IMR-90 (cell line): Measurements from ENCODE around the gene SIPA1L3. TPM values are rescaled to one million over a fixed set of nuclear protein-coding genes. Genes with fewer than 3 reads are reported as not detected.
A peak's percentile ranks its signal among the peaks of the same experiment; 100 is the strongest.

Experiments
- ATAC-seq: fragments of 200-7000 bp; cut with Tn5 transposase; 2 replicates; pipeline ENCODE4 v1.9.1; 2020; ENCODE audit warnings: low read depth, mild to moderate bottlenecking, moderate library complexity
- BruUV-seq: library from RNA; stranded (reverse); fragments of 400-500 nt; replicated peaks from 2 replicates; lab custom pipeline; 2021; lab: Mats Ljungman, UMichigan
- CTCF ChIA-PET: fragments of 300-600 bp; formaldehyde crosslinking; extraction: SDS; loops from one replicate; lab custom pipeline; 2021; ENCODE audit warnings: antibody characterized with exemption; lab: Yijun Ruan, JAX
- POLR2A ChIA-PET: fragments of 300-600 bp; sonication (Branson Sonifier 250); formaldehyde crosslinking; loops from one replicate; lab custom pipeline; 2022; ENCODE audit warnings: antibody characterized with exemption; ENCODE audit not compliant: unreplicated experiment; lab: Charles Lee
- DNase-seq: peaks from one replicate; pipeline ENCODE4 v3.0.0; 2013
- H2AFZ ChIP-seq: replicated peaks from 2 replicates; pipeline ENCODE3; 2013; ENCODE audit warnings: low read length, mild to moderate bottlenecking; ENCODE audit not compliant: poor library complexity
- H2AK5ac ChIP-seq: 2 replicates; pipeline ENCODE4 v1.6.1; 2013; ENCODE audit warnings: low read depth, low read length, inconsistent platforms
- H2AK9ac ChIP-seq: replicated peaks from 2 replicates; pipeline ENCODE3; 2013; ENCODE audit warnings: mild to moderate bottlenecking, low read depth, low read length, moderate library complexity; ENCODE audit not compliant: poor library complexity
- H2BK120ac ChIP-seq: 2 replicates; pipeline ENCODE4 v1.6.1; 2013; ENCODE audit warnings: low read depth, low read length, inconsistent platforms
- H2BK15ac ChIP-seq: 3 replicates; pipeline ENCODE4 v1.6.1; 2013; ENCODE audit warnings: low read depth, low read length, inconsistent platforms
- H2BK20ac ChIP-seq: 2 replicates; pipeline ENCODE4 v1.6.1; 2013; ENCODE audit warnings: low read depth, mild to moderate bottlenecking, inconsistent platforms, low read length, moderate library complexity
- H2BK5ac ChIP-seq: 2 replicates; pipeline ENCODE4 v1.6.1; 2013; ENCODE audit warnings: mild to moderate bottlenecking, low read depth, low read length, inconsistent platforms; ENCODE audit not compliant: poor library complexity, severe bottlenecking
- H3K14ac ChIP-seq: replicated peaks from 2 replicates; pipeline ENCODE4 v1.6.1; 2013; ENCODE audit warnings: low read depth, low read length, inconsistent platforms
- H3K18ac ChIP-seq: 2 replicates; pipeline ENCODE4 v1.6.1; 2013; ENCODE audit warnings: low read depth, low read length, control low read depth
- H3K23ac ChIP-seq: 2 replicates; pipeline ENCODE4 v1.6.1; 2013; ENCODE audit warnings: low read depth, low read length, inconsistent platforms
- H3K27ac ChIP-seq: 2 replicates; pipeline ENCODE4 v1.5.1; 2013; ENCODE audit warnings: mild to moderate bottlenecking, control low read depth, low read length; ENCODE audit not compliant: insufficient read depth
- H3K27me3 ChIP-seq: 2 replicates; pipeline ENCODE4 v1.6.1; 2013; ENCODE audit warnings: low read length; ENCODE audit not compliant: control insufficient read depth, insufficient read depth
- H3K36me3 ChIP-seq: 2 replicates; pipeline ENCODE4 v1.6.1; 2013; ENCODE audit warnings: low read length, mixed read lengths; ENCODE audit not compliant: control insufficient read depth, insufficient read depth
- H3K4ac ChIP-seq: 2 replicates; pipeline ENCODE4 v1.6.1; 2013; ENCODE audit warnings: low read depth, low read length, inconsistent platforms
- H3K4me1 ChIP-seq: 2 replicates; pipeline ENCODE4 v1.6.1; 2013; ENCODE audit warnings: low read length, mixed read lengths; ENCODE audit not compliant: control insufficient read depth, insufficient read depth
- H3K4me2 ChIP-seq: 2 replicates; pipeline ENCODE4 v1.6.1; 2013; ENCODE audit warnings: low read depth, mild to moderate bottlenecking, control low read depth, low read length, moderate library complexity
- H3K4me3 ChIP-seq: 2 replicates; pipeline ENCODE4 v1.5.1; 2013; ENCODE audit warnings: low read depth, mild to moderate bottlenecking, control low read depth, low read length, moderate library complexity; ENCODE audit not compliant: insufficient read depth
- H3K56ac ChIP-seq: 2 replicates; pipeline ENCODE4 v1.6.1; 2013; ENCODE audit warnings: low read length, inconsistent platforms; ENCODE audit not compliant: insufficient read depth; ENCODE audit errors: extremely low read depth
- H3K79me1 ChIP-seq, 2 experiments: 2 replicates each; pipeline ENCODE4 v1.6.1; 2013; ENCODE audit warnings: low read length in 2 of 2, inconsistent platforms in 1 of 2, low read depth in 1 of 2
- H3K9ac ChIP-seq: 2 replicates; pipeline ENCODE4 v1.6.1; 2013; ENCODE audit warnings: low read depth, low read length, control low read depth
- H3K9me1 ChIP-seq: 2 replicates; pipeline ENCODE4 v1.6.1; 2013; ENCODE audit warnings: low read length, inconsistent platforms; ENCODE audit not compliant: insufficient read depth
- H3K9me3 ChIP-seq: 2 replicates; pipeline ENCODE4 v1.6.1; 2013; ENCODE audit warnings: low read length; ENCODE audit not compliant: control insufficient read depth, insufficient read depth
- H4K20me1 ChIP-seq: 2 replicates; pipeline ENCODE4 v1.6.1; 2013; ENCODE audit warnings: low read length, inconsistent platforms; ENCODE audit not compliant: insufficient read depth
- H4K5ac ChIP-seq: 2 replicates; pipeline ENCODE4 v1.6.1; 2013; ENCODE audit warnings: mild to moderate bottlenecking, low read depth, low read length, control low read depth
- H4K8ac ChIP-seq, 2 experiments: 2 replicates each; pipeline ENCODE4 v1.6.1; 2013; ENCODE audit warnings: low read depth in 2 of 2, low read length in 2 of 2, control low read depth in 1 of 2, inconsistent platforms in 1 of 2
- H4K91ac ChIP-seq: 2 replicates; pipeline ENCODE4 v1.6.1; 2013; ENCODE audit warnings: low read depth, low read length, inconsistent platforms; ENCODE audit not compliant: insufficient read depth
- BHLHE40 ChIP-seq: fragments of 150-350 bp; IDR thresholded peaks from 2 replicates; pipeline ENCODE4 v1.6.1; 2016; ENCODE audit warnings: mild to moderate bottlenecking, low read depth, low read length
- CEBPB ChIP-seq: IDR thresholded peaks from 2 replicates; pipeline ENCODE4 v1.6.1; 2012; ENCODE audit warnings: low read depth, low read length, improper control_type of control experiment
- CHD1 ChIP-seq: IDR thresholded peaks from 2 replicates; pipeline ENCODE4 v1.6.1; 2012; ENCODE audit warnings: low read depth, low read length, improper control_type of control experiment
- CTCF ChIP-seq: conservative IDR thresholded peaks from 2 replicates; pipeline ENCODE4 v1.5.1; 2012; ENCODE audit warnings: mild to moderate bottlenecking, low read depth, low read length, improper control_type of control experiment
- ELK1 ChIP-seq: fragments of 150-350 bp; IDR thresholded peaks from 2 replicates; pipeline ENCODE4 v1.6.1; 2016; ENCODE audit warnings: low read depth, mild to moderate bottlenecking, low read length, moderate library complexity, borderline replicate concordance
- FOS ChIP-seq: fragments of 150-350 bp; IDR thresholded peaks from 2 replicates; pipeline ENCODE4 v1.6.1; 2016; ENCODE audit warnings: low read depth, low read length
- MAFK ChIP-seq: IDR thresholded peaks from 2 replicates; pipeline ENCODE4 v1.6.1; 2012; ENCODE audit warnings: low read depth, low read length, improper control_type of control experiment
- MAZ ChIP-seq: IDR thresholded peaks from 2 replicates; pipeline ENCODE4 v1.6.1; 2012; ENCODE audit warnings: low read depth, mild to moderate bottlenecking, low read length, improper control_type of control experiment, moderate library complexity, borderline replicate concordance
- NFE2L2 ChIP-seq: fragments of 150-350 bp; IDR thresholded peaks from 2 replicates; pipeline ENCODE4 v1.6.1; 2016; ENCODE audit warnings: low read depth, mild to moderate bottlenecking, low read length
- POLR2A ChIP-seq: IDR thresholded peaks from 2 replicates; pipeline ENCODE4 v1.6.1; 2012; ENCODE audit warnings: mild to moderate bottlenecking, low read depth, low read length
- RCOR1 ChIP-seq: IDR thresholded peaks from 2 replicates; pipeline ENCODE4 v1.6.1; 2012; ENCODE audit warnings: mild to moderate bottlenecking, low read length, improper control_type of control experiment; ENCODE audit not compliant: insufficient replicate concordance
- USF2 ChIP-seq: fragments of 150-350 bp; IDR thresholded peaks from 2 replicates; pipeline ENCODE4 v1.6.1; 2017; ENCODE audit warnings: mild to moderate bottlenecking, antibody characterized with exemption, low read length, low read depth
- WGBS, 2 experiments: methylation state at CpG; one replicate each; pipeline versions ENCODE4 v1.1.5 to v1.1.7; 2013; ENCODE audit warnings: missing lambda C conversion rate in 2 of 2; ENCODE audit not compliant: insufficient read length in 1 of 2; ENCODE audit errors: extremely low coverage in 2 of 2; 5-methylcytosine and 5-hydroxymethylcytosine counted together
- dilution Hi-C: fragments of 300-500 bp; cut with HindIII; formaldehyde crosslinking; loops from one replicate; pipeline ENCODE4 v1.14.3; 2018; ENCODE audit warnings: low sequenced_read_pairs; ENCODE audit not compliant: unreplicated experiment
- in situ Hi-C: fragments of 300-500 bp; cut with MboI; formaldehyde crosslinking; loops from 3 replicates; pipeline ENCODE4 v1.14.3; 2019; ENCODE audit warnings: low sequenced_read_pairs, inconsistent platforms, mixed read lengths
- intact Hi-C: fragments of 100-400 bp; cut with micrococcal nuclease; formaldehyde crosslinking; loops from 2 replicates; pipeline ENCODE4 v1.10.0; 2022
- polyA plus RNA-seq, 3 experiments: library from polyadenylated mRNA; depleted of rRNA; stranded (reverse); fragments of >200 nt; gene quantifications; 2 replicates each; pipeline ENCODE4 v1.2.3, GENCODE V29; 2012; ENCODE audit warnings: low replicate concordance in 1 of 3
- total RNA-seq: library from RNA; depleted of rRNA; stranded (reverse); fragments of >200 nt; gene quantifications from 2 replicates; pipeline ENCODE4 v1.2.3, GENCODE V29; 2012

The SIPA1L3 gene
- total and polyA plus RNA-seq, 2 of the 4 experiments (the other 2 are of a cell fraction) = 4.1 to 9.4 TPM

GRCh38 chr19:38078302-38078930, 171.4 kb downstream of the SIPA1L3 start:
- H2BK15ac ChIP-seq = no peak overlapping the region
- no peak overlapping the region for H2AK9ac ChIP-seq
- peaks cover 7% of the 10 kb centered on the region for H3K4me1 ChIP-seq
- H3K14ac ChIP-seq = 0 out of 2 replicates have a peak overlapping the region, but pooled peaks have one; percentile 1
- no peak overlapping the region for H3K4me2 ChIP-seq
- no peaks in the 10 kb centered on the region for H3K27me3 ChIP-seq
- no peak for TF ChIP-seq BHLHE40
- no peak for TF ChIP-seq POLR2A
- TF ChIP-seq USF2 = no peak
- TF ChIP-seq CEBPB = no peak
- TF ChIP-seq FOS = no peak
- TF ChIP-seq CTCF = no peak
- no peak for TF ChIP-seq RCOR1
- TF ChIP-seq ELK1 = no peak
- TF ChIP-seq MAFK = no peak
- no peak for TF ChIP-seq CHD1
- no peak for TF ChIP-seq NFE2L2
- TF ChIP-seq MAZ = no peak
- WGBS, 2 experiments = 97% methylated on average over 3 of the region's 15 CpGs; no CpG with 5 or more reads in 1 of the 2 experiments
- H3K27ac ChIP-seq = no peak overlapping the region
- H4K5ac ChIP-seq = no peak overlapping the region
- no peak overlapping the region for H2AFZ ChIP-seq
- CTCF ChIA-PET = no interaction called here
- no peak overlapping the region for H4K8ac ChIP-seq
- H3K9me1 ChIP-seq = peaks cover 12% of the 10 kb centered on the region; the same call in 1 of the 2 replicates
- intact Hi-C loops (no loop called here), dilution Hi-C loops (no loop called here), in situ Hi-C loops (no loop called here)
- H3K23ac ChIP-seq = no peak overlapping the region
- no peak for DNase-seq
- no peak overlapping the region for H3K9ac ChIP-seq
- H4K91ac ChIP-seq = no peak overlapping the region
- no peaks in the 10 kb centered on the region for H3K9me3 ChIP-seq
- H2BK20ac ChIP-seq = no peak overlapping the region
- H3K36me3 ChIP-seq = peaks cover 10% of the 10 kb centered on the region
- H3K4me3 ChIP-seq = no peak overlapping the region
- no peak for ATAC-seq
- H3K18ac ChIP-seq = no peak overlapping the region
- peaks cover 22 to 59% of the 10 kb centered on the region in 2 experiments; a peak in 3 of 4 replicates for H3K79me1 ChIP-seq
- no TSS peak for BruUV-seq
- H3K4ac ChIP-seq = no peak overlapping the region
- POLR2A ChIA-PET = no interaction called here
- H2BK120ac ChIP-seq = no peak overlapping the region
- peak overlapping the region; percentile 53 for H2BK5ac ChIP-seq
- H4K20me1 ChIP-seq = peaks cover 8% of the 10 kb centered on the region; the same call in 1 of the 2 replicates
- H3K56ac ChIP-seq = no peak overlapping the region
- H2AK5ac ChIP-seq = peak overlapping the region; percentile 81
